ENCODE data around the gene TSHZ3.

DNA sequence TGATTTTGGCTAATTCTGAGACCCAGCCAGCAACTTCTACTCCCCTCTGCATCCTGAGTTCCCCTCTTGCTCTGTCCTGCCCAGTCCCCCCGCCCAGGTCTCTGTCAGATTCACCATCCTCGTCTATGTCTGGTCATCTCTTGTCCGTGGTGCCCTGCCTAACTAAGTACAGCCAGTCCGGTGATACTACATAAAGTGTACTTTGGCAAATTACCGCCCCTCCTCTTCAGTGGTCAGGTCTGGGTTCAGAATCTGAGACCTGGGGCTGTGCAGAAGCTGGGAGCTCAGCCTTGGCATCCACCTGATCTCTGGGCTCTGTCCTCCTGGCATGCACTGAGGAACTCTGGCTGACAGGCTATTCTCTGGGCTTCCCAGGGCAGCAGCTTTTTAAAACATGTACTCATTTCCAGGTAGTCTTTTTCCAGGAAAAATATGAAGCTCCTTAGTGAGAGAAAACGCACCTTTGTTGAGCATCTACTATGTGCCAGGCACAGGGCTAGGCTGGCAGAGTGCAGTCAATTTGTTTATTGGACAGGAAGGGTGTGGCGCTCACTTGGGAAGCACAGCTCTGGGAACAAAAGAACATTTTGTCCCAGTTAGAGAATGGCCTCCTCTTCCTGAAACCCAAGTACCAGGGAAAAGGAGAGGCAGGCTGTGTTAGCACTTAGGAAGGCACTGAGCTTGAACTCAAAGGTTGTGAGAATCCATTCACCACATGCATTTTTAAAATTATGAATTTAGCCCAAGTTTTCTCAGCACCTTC, 88.9 kb downstream of the TSHZ3 start:
- no peak for TF ChIP-seq POLR2A (IDR thresholded peaks at IDR 0.05)
- no peak for TF ChIP-seq CTCF (IDR thresholded peaks at IDR 0.05)

Measured in heart left ventricle (tissue), 13 donors.